Measurements from ENCODE around the gene HSD17B1. TPM values are rescaled to one million over a fixed set of nuclear protein-coding genes. Genes with fewer than 3 reads are reported as not detected.

The HSD17B1 gene
- total and polyA plus RNA-seq, 8 donors = 0.55 to 4.8 (median 2.7) TPM; not detected in 3

- H3K4me3 ChIP-seq = peak overlapping the region; percentile 48 to 66 (median 58)
- H3K9me3 ChIP-seq = no peaks in the 10 kb centered on the region
- H3K36me3 ChIP-seq = peaks cover 35 to 71% (median 60%) of the 10 kb centered on the region in 4 donors
- H3K27ac ChIP-seq = peak overlapping the region; percentile 60 to 93 (median 85)
- no peak for DNase-seq
- WGBS, 5 donors = 5 to 7% (median 6%) methylated on average over 17 to 18 of the region's 18 CpGs
- TF ChIP-seq POLR2AphosphoS5 (IDR thresholded peaks at IDR 0.05) (no peak), CTCF (IDR thresholded peaks at IDR 0.05) (no peak), EP300 (IDR thresholded peaks at IDR 0.05) (no peak), POLR2A (IDR thresholded peaks at IDR 0.05) (no peak)
- H3K27me3 ChIP-seq = no peaks in the 10 kb centered on the region
- peaks cover 22 to 67% (median 37%) of the 10 kb centered on the region in 4 donors for H3K4me1 ChIP-seq
- intact Hi-C loops (cut with DNase I; ENCODE audit: low total_unique reads) = no loop called here
Observed at GRCh38 chr17:42577140-42577531, 24.4 kb downstream of the HSD17B1 start.

GRCh38 chr17:42577532-42578281, 25.0 kb downstream of the HSD17B1 start, which contains the start of gene PSMC3IP:
TSS of gene PSMC3IP (minus strand) at chr17:42577729. CDS start at chr17:42577686, 43 bp downstream.
- peak within 1 kb of the TSS; percentile 85 to 93 (median 88) for H3K27ac ChIP-seq
- WGBS, 5 donors = 0 to 2% (median 0%) methylated on average over 52 of the region's 52 CpGs
- TF ChIP-seq EP300 (IDR thresholded peaks at IDR 0.05) (no peak), POLR2AphosphoS5 (IDR thresholded peaks at IDR 0.05) (peak; percentile 76 to 94 (median 90)), CTCF (IDR thresholded peaks at IDR 0.05) (peak in 4 of 7 experiments; percentile 10 to 37 (median 20)), POLR2A (IDR thresholded peaks at IDR 0.05) (peak in 1 of 4 donors; percentile 31)
- peaks cover 35 to 71% (median 60%) of the 10 kb centered on the region in 4 donors for H3K36me3 ChIP-seq
- H3K9me3 ChIP-seq = no peaks in the 10 kb centered on the region
- intact Hi-C loops (cut with DNase I; ENCODE audit: low total_unique reads) = no loop called here
- H3K4me1 ChIP-seq = peaks cover 16 to 62% (median 31%) of the 10 kb centered on the region in 4 donors
- peak within 1 kb of the TSS; percentile 48 to 66 (median 58) for H3K4me3 ChIP-seq
- no peaks in the 10 kb centered on the region for H3K27me3 ChIP-seq
- peak; percentile 96 to 98 for DNase-seq

GRCh38 chr17:42578282-42578869, 25.7 kb downstream of the HSD17B1 start:
- Histone ChIP-seq H3K4me1 (peaks cover 14 to 55% (median 28%) of the 10 kb centered on the region in 4 donors), H3K4me3 (peak overlapping the region; percentile 48 to 66 (median 58)), H3K36me3 (peaks cover 35 to 71% (median 60%) of the 10 kb centered on the region in 4 donors), H3K27ac (peak overlapping the region; percentile 85 to 93 (median 88)), H3K27me3 (no peaks in the 10 kb centered on the region), H3K9me3 (no peaks in the 10 kb centered on the region)
- DNase-seq = peak; percentile 79 to 92
- no peak for TF ChIP-seq POLR2A (IDR thresholded peaks at IDR 0.05)
- no peak for TF ChIP-seq EP300 (IDR thresholded peaks at IDR 0.05)
- TF ChIP-seq CTCF (IDR thresholded peaks at IDR 0.05) = peak in 5 of 7 experiments; percentile 59 to 80 (median 69)
- peak in 1 of 3 donors; percentile 36 for TF ChIP-seq POLR2AphosphoS5 (IDR thresholded peaks at IDR 0.05)
- intact Hi-C loops (cut with DNase I; ENCODE audit: low total_unique reads) = no loop called here
- WGBS, 5 donors = 0 to 1% (median 0%) methylated on average over 20 of the region's 20 CpGs

- 17 to 47% (median 36%) methylated on average over 2 of the region's 2 CpGs for WGBS, 5 donors
- Histone ChIP-seq H3K4me1 (peaks cover 17 to 45% (median 40%) of the 10 kb centered on the region in 4 donors), H3K27me3 (no peaks in the 10 kb centered on the region), H3K4me3 (no peak overlapping the region), H3K9me3 (no peaks in the 10 kb centered on the region), H3K36me3 (peaks cover 40 to 71% (median 61%) of the 10 kb centered on the region in 4 donors), H3K27ac (peak overlapping the region in 2 of 5 donors; percentile 4 to 92)
- no peak for DNase-seq
- intact Hi-C loops (cut with DNase I; ENCODE audit: low total_unique reads) = loop anchor here (10.0 kb wide), 1 partner anchor 105 kb away; the partner anchor contains the start of genes CCR10 and CNTNAP1
- TF ChIP-seq CTCF (IDR thresholded peaks at IDR 0.05) (no peak), POLR2A (IDR thresholded peaks at IDR 0.05) (no peak), EP300 (IDR thresholded peaks at IDR 0.05) (no peak), POLR2AphosphoS5 (IDR thresholded peaks at IDR 0.05) (no peak)
Observed at GRCh38 chr17:42579794-42580551, 27.2 kb downstream of the HSD17B1 start.
